Dendritic cell treated with granulocyte-macrophage colony-stimulating factor and Interleukin-4, amounts not matched to agents 40 ng/mL and 50 ng/mL, for 4 days (primary cell): ENCODE results near the gene TK1.
"Not testable (repeated sequence)": the region's sequence is repeated elsewhere in the genome, so short reads cannot be mapped to it uniquely, and the experiment has no call there.

Experiments used
- H3K27ac Mint-ChIP-seq: one replicate; pipeline ENCODE4 v1.8.0; 2022; ENCODE audit warnings: mild to moderate bottlenecking, mixed read lengths
- H3K27me3 Mint-ChIP-seq: one replicate; pipeline ENCODE4 v1.8.0; 2022; ENCODE audit warnings: mild to moderate bottlenecking, mixed read lengths
- H3K36me3 Mint-ChIP-seq: one replicate; pipeline ENCODE4 v1.8.0; 2022; ENCODE audit warnings: low read depth, mixed read lengths
- H3K4me1 Mint-ChIP-seq: one replicate; pipeline ENCODE4 v1.8.0; 2022; ENCODE audit warnings: low read depth, mixed read lengths
- H3K4me3 Mint-ChIP-seq: one replicate; pipeline ENCODE4 v1.8.0; 2022; ENCODE audit warnings: mild to moderate bottlenecking, moderate library complexity, mixed read lengths
- H3K9me3 Mint-ChIP-seq: one replicate; pipeline ENCODE4 v1.8.0; 2022; ENCODE audit warnings: mixed read lengths
- intact Hi-C: fragments of 100-400 bp; cut with micrococcal nuclease; formaldehyde crosslinking; loops from one replicate; pipeline ENCODE4 v1.15.0; 2022

TK1 gene

GRCh38 chr17:78186692-78187595, at the start of gene TK1, which contains the start of gene AFMID:
Gene TK1 (minus strand): TSS chr17:78187052. CDS start chr17:78186994, 58 bp downstream.
Gene AFMID (plus strand): TSS chr17:78187362. CDS start chr17:78187371, 9 bp downstream.
- Mint-ChIP-seq H3K4me3 (peak within 1 kb of the TSS; percentile 73), H3K27me3 (no peaks in the 10 kb centered on the region), H3K4me1 (peaks cover 51% of the 10 kb centered on the region), H3K9me3 (no peaks in the 10 kb centered on the region), H3K27ac (peak within 1 kb of the TSS; percentile 78), H3K36me3 (peaks cover 21% of the 10 kb centered on the region)
- intact Hi-C loops: loop anchor here (1.0 to 5.0 kb wide), 2 partner anchors 11 to 60 kb away; partner anchors contain the start of gene TMC6

GRCh38 chr17:78235885-78236284, 49.0 kb upstream of the TK1 start:
- H3K36me3 Mint-ChIP-seq: no peaks in the 10 kb centered on the region
- H3K4me3 Mint-ChIP-seq: no peak overlapping the region
- intact Hi-C loops: no loop called here
- H3K27me3 Mint-ChIP-seq: peaks cover 47% of the 10 kb centered on the region
- H3K4me1 Mint-ChIP-seq: peaks cover 15% of the 10 kb centered on the region
- H3K9me3 Mint-ChIP-seq: no peaks in the 10 kb centered on the region
- H3K27ac Mint-ChIP-seq: no peak overlapping the region

GRCh38 chr17:78235022-78235421, 48.2 kb upstream of the TK1 start:
- Mint-ChIP-seq H3K27me3 (peaks cover 54% of the 10 kb centered on the region), H3K4me1 (peaks cover 15% of the 10 kb centered on the region)
- H3K4me3 Mint-ChIP-seq, H3K36me3 Mint-ChIP-seq, H3K27ac Mint-ChIP-seq, intact Hi-C loops, H3K9me3 Mint-ChIP-seq: not testable (repeated sequence)

- H3K4me3 Mint-ChIP-seq: no peak overlapping the region
- H3K4me1 Mint-ChIP-seq: peaks cover 15% of the 10 kb centered on the region
- no peaks in the 10 kb centered on the region for H3K9me3 Mint-ChIP-seq
- H3K27ac Mint-ChIP-seq: no peak overlapping the region
- intact Hi-C loops: no loop called here
- H3K36me3 Mint-ChIP-seq: no peaks in the 10 kb centered on the region
- H3K27me3 Mint-ChIP-seq: peaks cover 59% of the 10 kb centered on the region
Measured at GRCh38 chr17:78234261-78234865, 47.5 kb upstream of the TK1 start.

- Mint-ChIP-seq H3K4me1 (peaks cover 15% of the 10 kb centered on the region), H3K36me3 (no peaks in the 10 kb centered on the region), H3K4me3 (no peak overlapping the region), H3K27me3 (peaks cover 66% of the 10 kb centered on the region), H3K27ac (no peak overlapping the region), H3K9me3 (no peaks in the 10 kb centered on the region)
- intact Hi-C loops: no loop called here
Measured at GRCh38 chr17:78233678-78234077, 46.8 kb upstream of the TK1 start.

GRCh38 chr17:78232859-78233173, 46.0 kb upstream of the TK1 start:
- intact Hi-C loops: no loop called here
- peaks cover 16% of the 10 kb centered on the region for H3K4me1 Mint-ChIP-seq

GRCh38 chr17:78231991-78232858, 45.4 kb upstream of the TK1 start:
- peaks cover 22% of the 10 kb centered on the region for H3K4me1 Mint-ChIP-seq
- peaks cover 71% of the 10 kb centered on the region for H3K27me3 Mint-ChIP-seq
- no peaks in the 10 kb centered on the region for H3K9me3 Mint-ChIP-seq
- H3K4me3 Mint-ChIP-seq: no peak overlapping the region
- intact Hi-C loops: no loop called here
- no peak overlapping the region for H3K27ac Mint-ChIP-seq
- H3K36me3 Mint-ChIP-seq: no peaks in the 10 kb centered on the region

More at GRCh38 chr17:78232859-78233173, 46.0 kb upstream of the TK1 start:
- Mint-ChIP-seq H3K27ac (no peak overlapping the region), H3K36me3 (no peaks in the 10 kb centered on the region), H3K4me3 (no peak overlapping the region), H3K9me3 (no peaks in the 10 kb centered on the region), H3K27me3 (peaks cover 69% of the 10 kb centered on the region)

- Mint-ChIP-seq H3K4me1 (peaks cover 32% of the 10 kb centered on the region), H3K36me3 (no peaks in the 10 kb centered on the region), H3K27me3 (peaks cover 77% of the 10 kb centered on the region), H3K4me3 (no peak within 1 kb of the TSS), H3K27ac (no peak within 1 kb of the TSS), H3K9me3 (no peaks in the 10 kb centered on the region)
- intact Hi-C loops: no loop called here
Measured at GRCh38 chr17:78230996-78231935, 44.4 kb upstream of the TK1 start, which contains the start of gene TMEM235. Gene TMEM235 (plus strand): TSS chr17:78231631. CDS start chr17:78232024, 393 bp downstream.

GRCh38 chr17:78230252-78230962, 43.6 kb upstream of the TK1 start:
- H3K27me3 Mint-ChIP-seq: peaks cover 78% of the 10 kb centered on the region
- intact Hi-C loops: no loop called here
- no peak overlapping the region for H3K4me3 Mint-ChIP-seq

GRCh38 chr17:78228176-78228575, 41.3 kb upstream of the TK1 start:
- Mint-ChIP-seq H3K27me3 (peaks cover 64% of the 10 kb centered on the region), H3K9me3 (no peaks in the 10 kb centered on the region), H3K4me1 (peaks cover 33% of the 10 kb centered on the region), H3K4me3 (no peak overlapping the region), H3K27ac (no peak overlapping the region), H3K36me3 (peaks cover 8% of the 10 kb centered on the region)
- intact Hi-C loops: no loop called here

More at GRCh38 chr17:78230252-78230962, 43.6 kb upstream of the TK1 start:
- no peaks in the 10 kb centered on the region for H3K36me3 Mint-ChIP-seq
- peaks cover 34% of the 10 kb centered on the region for H3K4me1 Mint-ChIP-seq
- H3K9me3 Mint-ChIP-seq: no peaks in the 10 kb centered on the region
- H3K27ac Mint-ChIP-seq: no peak overlapping the region

- Mint-ChIP-seq H3K36me3 (peaks cover 8% of the 10 kb centered on the region), H3K4me1 (peaks cover 27% of the 10 kb centered on the region), H3K27me3 (peaks cover 57% of the 10 kb centered on the region), H3K27ac (no peak overlapping the region), H3K9me3 (no peaks in the 10 kb centered on the region), H3K4me3 (no peak overlapping the region)
- intact Hi-C loops: no loop called here
Measured at GRCh38 chr17:78227455-78227916, 40.6 kb upstream of the TK1 start.

- Mint-ChIP-seq H3K36me3 (peaks cover 8% of the 10 kb centered on the region), H3K27ac (no peak overlapping the region), H3K9me3 (no peaks in the 10 kb centered on the region), H3K4me3 (no peak overlapping the region), H3K27me3 (peaks cover 51% of the 10 kb centered on the region), H3K4me1 (peaks cover 21% of the 10 kb centered on the region)
- intact Hi-C loops: no loop called here
Measured at GRCh38 chr17:78226759-78227454, 40.1 kb upstream of the TK1 start.
